HG02938 (cell line): ENCODE data around the gene SOCS4.

Source experiments
- ATAC-seq: cut with Tn5 transposase; IDR thresholded peaks from one replicate; pipeline ENCODE4 v1.9.1; 2021; ENCODE audit warnings: mild to moderate bottlenecking, moderate library complexity; ENCODE audit not compliant: unreplicated experiment

Gene SOCS4

DNA sequence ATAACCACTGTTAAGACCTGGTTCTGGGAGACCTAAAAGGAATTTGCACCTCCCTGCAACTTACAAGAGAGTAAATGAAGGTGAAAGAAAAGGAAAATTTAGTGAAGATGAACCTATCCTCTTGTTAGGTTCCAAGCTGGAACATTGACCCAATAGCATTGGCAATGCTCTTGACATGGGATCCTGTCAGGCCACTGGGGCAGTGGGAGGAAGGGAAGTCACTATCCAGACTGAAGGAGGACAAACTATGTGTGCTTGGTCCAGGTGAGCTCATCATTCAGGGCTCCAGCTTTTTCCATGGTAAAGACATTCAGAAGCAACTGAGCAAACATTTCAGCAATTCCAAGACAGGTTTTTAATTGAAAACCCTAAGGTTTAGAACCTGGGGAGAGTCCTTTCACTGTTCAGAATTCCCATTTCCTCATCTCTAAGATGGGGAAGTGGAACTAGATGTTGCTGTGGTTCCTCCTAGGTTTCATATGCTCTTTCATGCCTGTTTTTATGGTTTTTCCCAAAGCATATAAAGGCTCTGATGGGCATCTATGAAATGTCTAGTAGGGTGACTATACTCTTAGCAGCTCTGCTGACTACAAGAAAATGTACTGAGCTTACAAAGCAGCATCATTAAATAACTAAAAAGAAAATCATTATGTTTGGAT lies 57.5 kb downstream of the SOCS4 start:
- no peak for ATAC-seq

DNA sequence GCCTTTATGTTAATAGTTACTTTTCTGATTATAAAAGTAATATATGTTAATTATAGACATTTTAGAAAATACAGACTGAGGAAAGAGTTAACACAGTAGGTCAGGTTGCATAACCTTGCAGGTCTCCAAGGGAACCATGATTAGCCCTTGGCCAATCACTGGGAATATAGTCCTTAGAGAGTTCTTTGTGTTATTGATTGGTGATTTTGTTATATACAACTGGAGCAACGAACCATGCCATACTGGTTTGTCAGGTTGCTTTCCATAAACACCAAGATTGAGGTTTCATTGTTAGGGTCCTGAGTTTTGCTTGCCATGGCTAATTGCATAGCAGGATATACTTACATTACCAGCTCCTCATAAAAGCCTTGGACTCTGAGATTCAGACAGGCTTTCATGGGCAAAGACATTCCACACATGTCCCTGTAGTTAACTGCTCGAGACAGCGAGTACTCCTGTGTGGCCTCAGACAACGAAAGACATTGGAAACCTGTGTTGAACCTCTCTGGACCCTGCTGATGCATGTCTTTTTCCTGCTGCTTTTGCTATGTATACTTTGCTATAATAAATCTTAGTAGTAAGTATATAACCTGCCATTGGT lies 58.1 kb downstream of the SOCS4 start:
- no peak for ATAC-seq

DNA sequence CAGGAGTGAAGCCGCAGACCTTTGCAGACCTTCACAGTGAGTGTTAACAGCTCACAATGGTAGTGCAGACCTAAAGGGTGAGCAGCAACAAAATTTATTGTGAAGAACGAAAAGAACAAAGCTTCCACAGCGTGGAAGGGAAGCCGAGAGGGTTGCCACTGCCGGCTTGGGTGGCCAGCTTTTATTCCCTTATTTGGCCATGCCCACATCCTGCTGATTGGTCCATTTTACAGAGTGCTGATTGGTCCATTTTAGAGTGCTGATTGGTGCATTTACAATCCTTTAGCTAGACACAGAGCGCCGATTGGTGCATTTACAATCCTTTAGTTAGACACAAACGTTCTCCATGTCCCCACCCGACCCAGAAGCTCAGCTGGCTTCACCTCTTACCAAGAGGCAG lies 59.9 kb downstream of the SOCS4 start:
- ATAC-seq: no peak

- no peak for ATAC-seq
Observed at GRCh38 chr14:55088356-55088755, 61.3 kb downstream of the SOCS4 start.

GRCh38 chr14:55092341-55092740 lies 65.3 kb downstream of the SOCS4 start:
- no peak for ATAC-seq

DNA sequence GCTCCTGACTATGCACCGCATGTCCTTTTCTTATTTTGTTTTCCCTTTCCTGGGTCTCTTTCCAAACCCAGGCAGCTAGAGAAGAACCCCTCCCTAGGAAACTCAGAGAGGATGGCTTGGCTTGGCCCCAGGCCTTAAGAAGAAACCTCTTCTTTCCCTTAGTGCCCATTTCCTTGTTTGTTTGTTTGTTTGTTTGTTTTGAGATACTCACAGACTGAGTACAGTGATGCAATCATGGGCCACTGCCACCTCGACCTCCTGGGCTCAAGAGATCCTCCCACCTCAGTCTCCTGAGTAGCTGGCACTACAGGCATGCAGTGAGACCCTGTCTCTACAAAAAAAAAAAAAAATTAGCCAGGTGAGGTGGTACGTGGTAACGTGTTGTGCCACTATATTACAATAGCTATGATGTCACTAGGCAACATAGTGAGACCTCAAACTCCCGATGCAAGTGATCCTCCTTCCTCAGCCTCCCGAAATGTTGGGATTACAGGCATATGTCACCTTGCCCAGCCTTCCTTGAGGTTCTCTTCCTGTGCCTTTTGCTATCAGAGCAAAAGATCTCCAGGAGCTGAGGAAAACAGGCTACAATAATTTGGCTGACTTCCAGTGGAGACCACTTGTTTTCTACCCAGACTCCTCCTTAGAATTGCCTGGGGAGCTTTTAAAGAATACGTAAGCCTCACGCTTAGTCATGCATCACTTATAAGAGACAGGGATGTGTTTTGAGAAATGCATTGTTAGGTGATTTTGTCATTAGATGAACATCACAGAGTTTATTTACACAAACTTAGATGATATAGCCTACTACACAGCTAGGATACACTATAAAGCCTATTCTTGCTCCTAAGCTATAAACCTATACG lies 67.5 kb downstream of the SOCS4 start:
- no peak for ATAC-seq

DNA sequence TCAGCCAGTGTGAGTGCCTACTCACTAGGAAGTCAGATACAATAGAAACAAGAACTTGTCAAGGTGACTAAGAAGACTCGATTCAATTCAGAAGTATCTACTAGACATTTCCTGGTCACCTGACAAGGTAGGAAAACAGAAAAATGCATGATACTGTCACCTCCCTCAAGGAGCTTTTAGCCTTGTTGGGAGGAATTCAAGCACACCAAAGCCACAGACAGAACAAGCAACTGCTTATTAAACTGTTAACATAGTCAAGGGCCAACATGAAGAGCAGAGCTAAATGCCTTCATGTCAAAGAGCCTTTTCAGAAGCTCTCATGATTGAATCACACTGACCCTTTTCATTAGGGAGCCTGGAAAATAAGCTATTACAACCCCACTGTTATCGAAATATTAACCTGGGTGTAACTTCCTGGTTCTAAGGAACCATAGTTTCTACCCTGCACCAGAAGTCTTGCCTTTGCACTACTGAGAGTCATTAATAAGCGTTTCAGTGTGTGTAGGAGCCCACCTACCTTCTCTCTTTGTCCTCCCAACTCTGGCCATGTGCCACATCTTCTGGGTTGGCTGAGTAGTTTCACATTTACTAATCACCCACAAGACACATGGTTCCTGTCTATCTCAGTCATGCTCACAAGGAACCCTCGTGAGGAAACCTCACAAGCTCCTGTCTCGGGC lies 71.0 kb downstream of the SOCS4 start:
- ATAC-seq: peak; percentile 66

GRCh38 chr14:55098561-55098898 lies 71.5 kb downstream of the SOCS4 start:
- no peak for ATAC-seq
